GM19324 (cell line): Measurements from ENCODE around the gene GATAD2A.

Source experiments
- ATAC-seq: cut with Tn5 transposase; IDR thresholded peaks from one replicate; pipeline ENCODE4 v1.9.1; 2021; ENCODE audit warnings: mild to moderate bottlenecking, moderate library complexity; ENCODE audit not compliant: unreplicated experiment, low FRiP score

Gene GATAD2A

GRCh38 chr19:19527674-19528625, 122.5 kb downstream of the GATAD2A start:
- no peak for ATAC-seq

GRCh38 chr19:19528721-19529490, 123.4 kb downstream of the GATAD2A start, which contains the start of gene YJEFN3:
Gene YJEFN3 (plus strand): TSS chr19:19528911. CDS start chr19:19528933, 22 bp downstream.
- ATAC-seq: no peak

- no peak for ATAC-seq
Measured at GRCh38 chr19:19529783-19530422, 124.4 kb downstream of the GATAD2A start.

GRCh38 chr19:19530423-19530804, 124.9 kb downstream of the GATAD2A start:
- ATAC-seq: no peak

- no peak for ATAC-seq
Measured at GRCh38 chr19:19530889-19531288, 125.4 kb downstream of the GATAD2A start.

GRCh38 chr19:19531951-19532805, 126.7 kb downstream of the GATAD2A start:
- ATAC-seq: no peak

- no peak for ATAC-seq
Measured at GRCh38 chr19:19532806-19533701, 127.6 kb downstream of the GATAD2A start.

- ATAC-seq: no peak
Measured at GRCh38 chr19:19533841-19534240, 128.4 kb downstream of the GATAD2A start.

GRCh38 chr19:19534556-19535265, 129.2 kb downstream of the GATAD2A start:
- no peak for ATAC-seq

GRCh38 chr19:19535311-19536191, 130.1 kb downstream of the GATAD2A start:
- no peak for ATAC-seq

GRCh38 chr19:19537075-19538048, 131.9 kb downstream of the GATAD2A start:
- ATAC-seq: no peak

GRCh38 chr19:19538061-19538784, 132.7 kb downstream of the GATAD2A start, which contains the start of gene CILP2:
Gene CILP2 (plus strand): TSS chr19:19538265. CDS start chr19:19538350, 85 bp downstream.
- ATAC-seq: no peak

- ATAC-seq: no peak
Measured at GRCh38 chr19:19538785-19539166, 133.3 kb downstream of the GATAD2A start.

GRCh38 chr19:19539698-19540063, 134.2 kb downstream of the GATAD2A start:
- ATAC-seq: no peak

GRCh38 chr19:19540064-19540714, 134.7 kb downstream of the GATAD2A start:
- ATAC-seq: no peak
